Stimulated activated CD4-positive, alpha-beta T cell treated with anti-CD3 and anti-CD28 coated beads, TNF-alpha, amount 100 ng/mL, for 1 hour (primary cell): ENCODE data around the gene OTUD7B.
A peak's percentile ranks its signal among the peaks of the same experiment; 100 is the strongest.

Experiments
- DNase-seq, 3 donors: peaks; one replicate each; pipeline ENCODE4 v3.0.0-alpha.2; 2020; ENCODE audit warnings: low read depth in 3 of 3, low spot score in 1 of 3

Gene OTUD7B

DNA sequence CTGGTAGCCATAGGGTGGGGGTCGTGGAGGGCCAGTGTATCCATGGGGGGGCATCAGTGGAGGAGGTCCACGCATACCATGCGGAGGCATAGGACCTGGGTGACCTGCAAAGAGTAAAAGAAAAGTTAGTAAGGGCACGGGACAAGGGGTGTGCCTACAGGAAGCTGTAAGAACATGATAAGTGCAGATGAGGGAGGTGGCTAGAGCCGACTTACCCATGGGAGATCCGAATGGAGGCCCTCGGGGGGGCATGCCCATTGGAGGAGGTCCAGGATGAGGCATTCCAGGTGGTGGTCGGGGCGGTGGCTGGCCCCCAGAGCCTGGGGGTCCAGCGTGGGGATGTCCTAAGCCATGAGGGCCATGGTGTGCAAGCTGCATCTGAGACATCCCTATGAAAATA lies 86.9 kb downstream of the OTUD7B start:
- no peak for DNase-seq

DNA sequence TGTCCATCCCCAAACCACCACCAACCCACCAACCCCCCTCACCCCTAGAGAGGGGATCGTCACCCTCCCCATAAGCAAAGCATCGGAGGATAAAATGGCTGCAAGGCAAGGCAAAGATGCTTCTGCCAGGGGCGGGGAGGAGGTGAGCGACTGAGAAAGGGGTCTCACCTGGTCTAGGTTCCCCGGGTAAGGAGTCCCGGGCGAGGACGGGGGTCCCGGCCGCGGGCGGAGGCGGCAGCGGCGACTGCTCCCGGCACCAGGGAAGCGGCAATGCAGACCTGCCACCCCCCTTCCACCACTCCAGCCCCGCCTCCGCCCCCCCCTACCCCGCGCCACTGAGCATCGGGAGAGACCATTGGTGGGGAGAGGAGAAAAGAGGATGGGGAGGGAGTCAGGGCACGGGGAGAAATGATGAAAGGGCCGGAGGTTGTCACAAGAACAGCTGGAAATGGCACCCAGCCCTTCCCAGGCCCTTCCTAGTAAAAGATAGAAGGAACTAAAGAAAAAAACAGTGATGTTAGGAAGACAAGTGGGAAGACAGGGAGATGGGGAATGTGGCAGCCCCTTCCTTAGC lies 92.9 kb downstream of the OTUD7B start, which contains the start of gene SV2A:
Gene SV2A, minus strand, starts transcription at position 274 of the 574 bp plus-strand sequence. CDS start 4,004 bp downstream, outside the sequence.
- DNase-seq = peak in 1 of 3 donors; percentile 32

DNA sequence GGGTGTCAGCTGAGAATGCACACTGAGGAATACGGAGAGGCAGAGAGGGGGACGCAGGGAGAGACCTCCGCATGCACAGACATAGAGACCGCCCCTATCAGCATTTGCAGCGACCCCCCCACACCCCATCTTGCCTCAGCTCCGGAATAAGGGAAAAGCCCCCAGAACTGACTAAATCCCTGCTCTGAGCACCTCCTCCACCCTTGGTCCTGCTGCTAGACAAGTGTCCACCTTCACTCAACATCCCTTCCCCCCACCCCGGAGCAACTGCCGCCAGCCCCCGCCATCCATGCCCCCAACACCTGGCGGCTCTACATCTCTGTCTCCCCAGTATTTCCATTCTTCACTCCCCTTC lies 93.7 kb downstream of the OTUD7B start:
- no peak for DNase-seq

DNA sequence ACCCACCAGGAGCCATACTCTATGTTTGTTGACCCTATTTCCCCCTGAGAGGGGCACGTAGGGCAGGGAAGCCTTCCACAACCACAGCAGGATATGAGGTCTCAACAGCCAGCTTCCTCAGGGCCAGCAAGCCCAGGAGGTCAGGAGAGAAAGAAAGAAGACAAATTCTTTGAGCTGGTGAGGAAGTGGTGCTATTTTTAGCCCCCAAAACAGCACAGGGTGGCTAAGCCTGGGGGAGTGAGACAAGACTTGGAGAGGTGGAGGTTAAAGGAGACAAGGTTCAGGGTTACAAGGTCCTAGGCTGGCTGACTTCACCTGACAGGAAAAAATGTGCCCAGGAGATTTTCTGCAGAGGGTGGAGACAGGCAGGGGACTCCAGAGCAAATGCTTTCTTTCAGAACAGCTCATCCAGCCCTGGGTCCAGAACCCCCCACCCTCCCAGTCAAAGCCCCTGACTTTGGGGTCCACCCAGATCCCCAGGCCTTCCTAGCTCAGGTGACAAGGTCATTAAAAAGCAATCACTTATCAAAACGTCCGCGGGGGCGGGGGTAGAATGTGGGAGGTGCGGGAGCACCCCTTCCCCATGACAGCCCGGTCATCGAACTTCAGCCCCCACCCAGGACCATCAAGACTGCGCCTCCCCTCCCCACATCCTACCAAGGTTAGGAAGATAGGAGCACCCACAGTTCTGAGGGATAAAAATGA lies 94.2 kb downstream of the OTUD7B start:
- no peak for DNase-seq

DNA sequence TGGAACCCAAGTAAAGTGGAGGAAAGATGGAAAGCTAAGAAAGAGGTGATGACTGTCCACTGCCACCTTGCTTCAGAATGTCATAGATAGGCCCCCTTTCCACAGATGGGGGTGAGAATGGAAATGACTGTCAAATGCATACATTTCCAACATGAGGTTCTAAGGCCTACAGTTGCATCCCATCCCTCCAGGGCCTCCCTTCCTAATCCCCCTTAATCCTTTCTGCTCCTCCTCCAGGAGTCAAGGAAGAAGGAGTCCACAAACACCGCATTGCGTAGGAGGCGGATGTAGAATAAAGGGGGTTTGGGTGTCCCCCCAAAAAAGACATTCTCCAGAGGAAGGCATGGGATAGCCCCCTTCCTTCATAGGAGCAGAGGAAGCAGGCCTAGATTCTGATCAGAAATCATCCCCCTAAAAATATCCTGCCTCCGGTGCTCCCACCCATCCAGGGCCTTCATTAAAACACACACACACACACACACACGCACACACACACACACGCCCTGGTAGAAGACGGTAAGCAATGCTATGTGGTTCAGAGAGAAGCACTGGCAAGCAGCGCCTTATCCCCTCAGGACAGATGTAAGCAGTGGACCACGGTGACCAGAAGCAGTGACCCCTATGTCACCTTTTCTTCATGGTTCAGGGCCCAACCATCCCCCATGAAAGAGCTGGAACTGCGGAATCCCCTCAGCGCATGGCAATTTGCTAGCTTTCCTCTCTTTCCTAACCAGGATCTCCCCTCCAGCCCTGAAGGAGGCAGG lies 94.9 kb downstream of the OTUD7B start:
- DNase-seq = no peak

DNA sequence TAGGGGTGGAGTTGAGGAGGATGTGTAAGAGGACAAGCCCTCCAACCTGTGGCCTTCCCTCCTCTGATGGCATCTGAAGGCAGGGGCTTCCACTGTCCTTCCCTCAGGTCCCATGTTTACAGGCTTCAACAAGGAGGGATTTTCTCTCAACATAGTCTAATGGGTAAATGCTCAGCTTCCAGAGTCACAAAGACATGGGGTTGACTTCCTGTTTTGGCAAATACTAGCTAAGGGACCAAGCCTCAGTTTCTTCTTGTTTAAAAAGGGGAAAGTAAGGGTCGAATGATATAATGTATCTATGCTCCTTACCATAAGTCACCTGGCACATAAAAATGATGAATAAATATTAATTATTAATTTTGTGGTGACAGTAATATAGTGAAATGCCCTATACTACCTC lies 96.0 kb downstream of the OTUD7B start:
- DNase-seq = no peak

DNA sequence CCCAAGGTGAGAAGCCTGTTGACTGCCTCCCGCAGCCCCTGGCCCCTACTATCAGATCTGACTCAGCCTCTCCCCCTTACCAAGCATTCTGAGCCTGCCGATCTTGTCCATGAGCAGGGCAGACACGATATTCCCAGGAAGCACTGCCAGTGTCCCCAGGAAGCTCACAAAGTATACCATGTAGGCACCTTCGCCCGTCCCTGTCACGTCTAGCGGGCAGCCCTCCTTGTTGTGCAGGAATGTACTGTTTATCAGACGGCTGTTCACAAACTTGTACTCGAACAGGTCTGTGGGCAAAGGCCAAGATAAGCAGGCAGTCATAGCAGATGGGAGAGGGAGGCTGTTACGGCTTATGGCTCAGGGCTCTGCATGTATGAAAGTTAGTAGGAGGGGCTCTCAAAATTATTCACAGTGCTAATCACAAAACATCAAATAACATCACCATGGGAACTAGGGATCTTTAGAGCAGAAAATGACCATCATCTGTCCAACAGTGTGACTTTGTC lies 103.9 kb downstream of the OTUD7B start:
- no peak for DNase-seq

DNA sequence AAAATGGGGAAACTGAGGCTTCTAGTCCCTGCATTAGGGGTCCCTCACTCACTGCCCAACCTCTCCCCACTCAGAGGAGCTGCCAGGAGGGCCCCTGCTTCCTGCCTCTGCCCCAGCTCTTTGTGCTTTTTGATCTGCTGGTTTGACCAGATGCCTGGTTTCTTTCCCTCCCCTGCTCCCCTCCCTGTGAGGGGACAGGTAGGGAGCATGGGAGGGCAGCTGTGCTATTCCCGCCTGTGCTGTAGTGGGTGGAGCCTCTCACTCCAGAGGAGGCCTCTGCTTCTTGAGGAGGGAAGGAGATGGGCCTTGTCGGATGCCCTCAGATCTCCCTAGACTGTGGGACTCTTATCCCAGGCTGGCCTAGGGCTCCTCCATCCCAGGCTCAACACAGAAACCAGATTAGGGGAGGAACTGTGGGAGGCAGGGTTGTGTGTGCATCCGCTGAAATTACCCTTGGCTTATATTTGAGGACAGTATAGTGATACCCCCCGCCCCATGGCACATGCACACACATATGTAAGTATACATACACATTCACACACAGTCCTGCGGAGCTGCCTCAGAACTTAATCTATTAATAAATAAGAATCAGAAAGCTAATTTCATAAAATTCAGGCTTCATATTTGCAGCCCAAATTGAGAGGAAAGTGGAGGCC lies 106.6 kb downstream of the OTUD7B start:
- DNase-seq = no peak

DNA sequence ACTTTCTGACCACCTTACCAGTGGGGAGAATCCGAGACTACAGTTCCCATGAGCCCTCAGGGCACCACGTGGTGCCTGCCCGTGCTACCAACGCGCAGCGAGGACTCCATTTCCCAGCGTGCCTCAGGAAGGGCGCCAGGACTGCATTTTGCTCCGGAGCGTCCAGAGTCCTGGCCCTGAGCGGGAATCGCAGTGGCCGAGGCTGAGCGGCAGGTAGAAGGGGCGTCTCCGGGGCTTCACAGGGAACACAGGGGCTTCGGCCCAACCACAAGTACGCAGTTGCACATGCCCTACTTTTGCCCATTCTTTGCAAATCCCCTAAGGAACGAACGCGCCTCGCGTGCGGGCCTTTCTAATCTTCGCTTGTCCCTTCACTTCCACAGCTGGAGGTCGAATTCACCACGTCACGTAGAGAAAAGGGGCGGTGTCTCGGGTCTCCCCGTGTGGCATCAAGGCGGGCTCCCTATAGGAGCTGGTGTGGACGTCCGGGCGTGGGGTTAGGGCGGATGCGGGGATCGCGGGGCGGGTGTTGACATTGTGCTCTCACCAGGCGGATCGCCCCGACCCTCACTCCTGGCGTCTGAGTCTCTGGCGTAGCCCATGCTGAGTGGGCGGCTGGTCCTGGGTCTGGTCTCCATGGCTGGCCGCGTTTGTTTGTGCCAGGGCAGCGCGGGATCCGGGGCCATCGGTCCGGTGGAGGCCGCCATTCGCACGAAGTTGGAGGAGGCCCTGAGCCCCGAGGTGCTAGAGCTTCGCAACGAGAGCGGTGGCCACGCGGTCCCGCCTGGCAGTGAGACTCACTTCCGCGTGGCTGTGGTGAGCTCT lies 110.9 kb downstream of the OTUD7B start, which contains the start of gene BOLA1:
Gene BOLA1, plus strand, starts transcription at position 109 of the 825 bp plus-strand sequence. Its CDS starts 492 bp downstream, at position 601.
- peak; percentile 40 to 65 (median 53) for DNase-seq

DNA sequence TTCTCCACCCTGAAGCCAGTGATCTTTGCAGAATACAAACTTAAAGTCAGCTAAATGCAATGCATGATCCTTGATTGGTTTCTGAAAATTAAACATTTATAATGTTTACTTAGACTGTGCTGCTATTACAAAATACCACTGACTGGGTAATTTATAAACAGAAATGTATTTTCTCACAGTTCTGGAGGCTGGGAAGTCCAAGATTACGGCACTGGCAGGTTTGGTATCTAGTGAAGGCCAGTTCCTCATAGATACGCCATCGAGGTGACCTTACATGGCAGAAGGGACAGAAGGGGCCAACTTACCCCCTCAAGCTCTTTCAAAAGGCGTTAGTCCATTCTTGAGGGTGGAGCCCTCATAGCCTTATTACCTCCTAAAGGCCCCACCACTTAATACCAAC lies 114.0 kb downstream of the OTUD7B start:
- no peak for DNase-seq

DNA sequence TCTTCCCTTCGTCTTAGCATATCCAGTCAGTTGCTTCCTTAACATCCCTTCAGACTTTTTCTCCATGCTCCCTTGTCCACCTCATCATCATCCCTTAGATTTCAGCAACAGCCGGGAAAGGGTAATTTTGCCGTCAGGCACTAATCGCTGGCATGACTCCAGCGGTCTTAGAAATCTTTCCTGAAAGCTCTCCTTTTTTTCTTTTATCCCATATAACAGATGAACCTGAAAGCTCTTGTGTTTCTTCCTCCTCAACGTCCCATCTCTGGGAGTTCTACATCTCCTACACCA lies 121.6 kb downstream of the OTUD7B start:
- DNase-seq = no peak

DNA sequence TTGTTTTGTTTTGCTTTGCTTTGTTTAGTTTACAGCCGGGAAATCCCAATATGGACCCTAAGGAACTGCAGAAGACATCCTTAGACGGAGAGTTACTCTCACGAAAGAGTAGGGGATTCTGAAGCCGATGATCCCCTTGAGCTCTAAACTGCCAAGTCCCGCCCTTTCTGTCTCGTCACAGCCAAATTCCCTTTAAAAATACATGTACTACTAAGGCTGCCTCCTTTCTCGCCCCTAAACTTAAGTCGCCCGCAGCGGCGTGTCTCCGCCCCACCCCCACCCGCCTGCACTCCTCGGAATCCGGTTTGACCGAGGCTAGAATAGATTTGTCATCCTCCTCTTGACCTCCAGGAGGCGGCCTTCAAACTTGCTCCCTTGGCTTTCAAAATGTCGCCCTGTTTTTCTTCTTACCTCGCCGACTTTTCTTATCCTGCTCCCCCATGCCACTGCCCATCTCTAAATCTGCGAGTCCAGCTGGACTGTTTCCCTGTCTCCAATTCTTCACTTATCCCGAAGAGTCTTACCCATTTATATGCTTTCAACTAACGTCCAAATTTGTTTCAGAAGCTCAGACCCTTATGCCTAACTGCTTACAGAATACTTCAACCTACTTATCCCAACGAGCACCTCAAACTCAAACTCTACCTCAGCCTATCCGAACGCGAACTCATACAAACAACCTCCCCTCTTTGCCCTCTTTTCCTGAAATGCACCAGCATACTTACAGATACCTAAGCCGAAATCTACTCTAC lies 122.1 kb downstream of the OTUD7B start:
- DNase-seq = peak; percentile 23 to 48 (median 35)
